Testis (tissue), 2 donors: ENCODE data around the gene CLIC3.

ENCODE experiments used
- POLR2A ChIP-seq: fragments of 450-650 bp; IDR thresholded peaks from one replicate; pipeline ENCODE4 v1.6.1; 2017; ENCODE audit warnings: antibody characterized with exemption, mild to moderate bottlenecking, moderate library complexity
- TF ChIP-seq, protein P1 (sequence below), 3 experiments: fragments of 450-650 bp in 2 of 3; fragments of 200-600 bp in 1 of 3; sonication (generic) in 1 of 3; IDR thresholded peaks; one replicate each; pipeline ENCODE4 v1.5.1; 2016 to 2019; ENCODE audit warnings: antibody characterized with exemption in 3 of 3, mild to moderate bottlenecking in 2 of 3, moderate library complexity in 1 of 3

DNA sequence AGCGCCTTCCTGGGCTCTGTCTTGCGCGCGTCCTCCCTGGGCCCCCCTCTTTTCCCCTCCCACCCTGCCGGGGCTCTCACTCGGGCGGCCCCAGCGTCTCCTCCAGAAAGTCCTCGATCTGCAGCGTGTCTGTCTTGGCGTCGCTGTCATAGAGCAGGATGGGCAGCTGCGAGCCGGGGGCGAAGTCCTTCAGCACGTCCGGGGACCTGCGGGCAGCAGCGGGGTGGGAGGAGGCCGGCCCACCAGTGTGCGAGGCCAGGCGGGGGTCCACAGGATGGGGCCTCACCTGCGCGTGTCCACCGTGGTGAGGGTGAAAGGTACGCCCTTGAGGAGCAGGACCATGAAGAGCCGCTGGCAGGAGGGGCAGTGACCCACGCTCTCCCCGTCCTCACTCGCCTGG is 1.0 kb downstream of the CLIC3 start:
- no peak for TF ChIP-seq POLR2A
- TF ChIP-seq, protein P1, sequence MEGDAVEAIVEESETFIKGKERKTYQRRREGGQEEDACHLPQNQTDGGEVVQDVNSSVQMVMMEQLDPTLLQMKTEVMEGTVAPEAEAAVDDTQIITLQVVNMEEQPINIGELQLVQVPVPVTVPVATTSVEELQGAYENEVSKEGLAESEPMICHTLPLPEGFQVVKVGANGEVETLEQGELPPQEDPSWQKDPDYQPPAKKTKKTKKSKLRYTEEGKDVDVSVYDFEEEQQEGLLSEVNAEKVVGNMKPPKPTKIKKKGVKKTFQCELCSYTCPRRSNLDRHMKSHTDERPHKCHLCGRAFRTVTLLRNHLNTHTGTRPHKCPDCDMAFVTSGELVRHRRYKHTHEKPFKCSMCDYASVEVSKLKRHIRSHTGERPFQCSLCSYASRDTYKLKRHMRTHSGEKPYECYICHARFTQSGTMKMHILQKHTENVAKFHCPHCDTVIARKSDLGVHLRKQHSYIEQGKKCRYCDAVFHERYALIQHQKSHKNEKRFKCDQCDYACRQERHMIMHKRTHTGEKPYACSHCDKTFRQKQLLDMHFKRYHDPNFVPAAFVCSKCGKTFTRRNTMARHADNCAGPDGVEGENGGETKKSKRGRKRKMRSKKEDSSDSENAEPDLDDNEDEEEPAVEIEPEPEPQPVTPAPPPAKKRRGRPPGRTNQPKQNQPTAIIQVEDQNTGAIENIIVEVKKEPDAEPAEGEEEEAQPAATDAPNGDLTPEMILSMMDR (IDR thresholded peaks at IDR 0.05) = no peak
